ENCODE results near the gene SLC8A1. TPM values are rescaled to one million over a fixed set of nuclear protein-coding genes. Genes with fewer than 3 reads are reported as not detected.

The SLC8A1 gene
- total and polyA plus RNA-seq, 2 experiments from 2014 or later = 103 to 682 TPM

GRCh38 chr2:40404517-40404916 lies 47.4 kb downstream of the SLC8A1 start:
- H3K4me1 ChIP-seq (ENCODE audit: low read depth) = peaks cover 46% of the 10 kb centered on the region
- no peaks in the 10 kb centered on the region for H3K9me3 ChIP-seq (ENCODE audit: low read depth)
- no peaks in the 10 kb centered on the region for H3K27me3 ChIP-seq
- H3K4me3 ChIP-seq = no peak overlapping the region
- DNase-seq (ENCODE audit: low read depth in 1 of 2, low spot score in 1 of 2) = no peak
- no peaks in the 10 kb centered on the region for H3K36me3 ChIP-seq
- H3K27ac ChIP-seq = no peak overlapping the region
- no peak for TF ChIP-seq CTCF (IDR thresholded peaks at IDR 0.05; ENCODE audit: low read depth, low read length)

- peak in 1 of 2 donors; percentile 79 for DNase-seq (ENCODE audit: low read depth in 1 of 2, low spot score in 1 of 2)
- no peak overlapping the region for H3K27ac ChIP-seq
- no peaks in the 10 kb centered on the region for H3K9me3 ChIP-seq (ENCODE audit: low read depth)
These were observed 48.6 kb downstream of the SLC8A1 start for GRCh38 chr2:40403233-40403836.

GRCh38 chr2:40401896-40402295 lies 50.0 kb downstream of the SLC8A1 start:
- Histone ChIP-seq H3K27me3 (no peaks in the 10 kb centered on the region), H3K4me3 (no peak overlapping the region), H3K9me3 (ENCODE audit: low read depth) (no peaks in the 10 kb centered on the region), H3K4me1 (ENCODE audit: low read depth) (peaks cover 49% of the 10 kb centered on the region), H3K36me3 (no peaks in the 10 kb centered on the region), H3K27ac (no peak overlapping the region)
- peak in 1 of 2 donors; percentile 84 for DNase-seq (ENCODE audit: low read depth in 1 of 2, low spot score in 1 of 2)
- TF ChIP-seq CTCF (IDR thresholded peaks at IDR 0.05; ENCODE audit: low read depth, low read length) = no peak

More at GRCh38 chr2:40403233-40403836, 48.6 kb downstream of the SLC8A1 start:
- no peaks in the 10 kb centered on the region for H3K36me3 ChIP-seq
- H3K4me1 ChIP-seq (ENCODE audit: low read depth) = peaks cover 46% of the 10 kb centered on the region
- H3K27me3 ChIP-seq = no peaks in the 10 kb centered on the region
- H3K4me3 ChIP-seq = no peak overlapping the region
- no peak for TF ChIP-seq CTCF (IDR thresholded peaks at IDR 0.05; ENCODE audit: low read depth, low read length)

GRCh38 chr2:40400336-40400953 lies 51.4 kb downstream of the SLC8A1 start:
- Histone ChIP-seq H3K4me3 (no peak overlapping the region), H3K27me3 (no peaks in the 10 kb centered on the region), H3K36me3 (no peaks in the 10 kb centered on the region), H3K27ac (peak overlapping the region; percentile 60), H3K9me3 (ENCODE audit: low read depth) (no peaks in the 10 kb centered on the region), H3K4me1 (ENCODE audit: low read depth) (peaks cover 63% of the 10 kb centered on the region)
- no peak for TF ChIP-seq CTCF (IDR thresholded peaks at IDR 0.05; ENCODE audit: low read depth, low read length)
- peak in 1 of 2 donors; percentile 27 for DNase-seq (ENCODE audit: low read depth in 1 of 2, low spot score in 1 of 2)

- DNase-seq (ENCODE audit: low read depth in 1 of 2, low spot score in 1 of 2) = no peak
- no peaks in the 10 kb centered on the region for H3K27me3 ChIP-seq
- H3K4me1 ChIP-seq (ENCODE audit: low read depth) = peaks cover 78% of the 10 kb centered on the region
- H3K36me3 ChIP-seq = peaks cover 3% of the 10 kb centered on the region
- no peak for TF ChIP-seq CTCF (IDR thresholded peaks at IDR 0.05; ENCODE audit: low read depth, low read length)
- no peak overlapping the region for H3K4me3 ChIP-seq
- H3K9me3 ChIP-seq (ENCODE audit: low read depth) = no peaks in the 10 kb centered on the region
- H3K27ac ChIP-seq = peak overlapping the region; percentile 60
These were observed 54.1 kb downstream of the SLC8A1 start for GRCh38 chr2:40397765-40398164.
